Neural progenitor cell (in vitro differentiated cells): ENCODE measurements around the gene NOXRED1. TPM values are rescaled to one million over a fixed set of nuclear protein-coding genes. Genes with fewer than 3 reads are reported as not detected.

Experiments used
- DNase-seq: peaks from one replicate; pipeline ENCODE4 v3.0.0-alpha.2; 2016; ENCODE audit warnings: low spot score
- H2AFZ ChIP-seq: fragments of 200-600 bp; sonication (generic); replicated peaks from 2 replicates; pipeline ENCODE4 v1.6.1; 2016; ENCODE audit warnings: antibody characterized with exemption
- H3F3A ChIP-seq: fragments of 200-600 bp; sonication (generic); 2 replicates; pipeline ENCODE4 v1.6.1; 2016; ENCODE audit warnings: antibody characterized with exemption, low read depth
- H3K27ac ChIP-seq: fragments of 200-600 bp; sonication (generic); 2 replicates; pipeline ENCODE4 v1.5.1; 2016; ENCODE audit warnings: mild to moderate bottlenecking
- H3K27me3 ChIP-seq: fragments of 200-600 bp; sonication (generic); 2 replicates; pipeline ENCODE4 v1.6.1; 2016; ENCODE audit warnings: mild to moderate bottlenecking, moderate library complexity
- H3K36me3 ChIP-seq: fragments of 200-600 bp; sonication (generic); 2 replicates; pipeline ENCODE4 v1.5.1; 2016
- H3K4me1 ChIP-seq: fragments of 200-600 bp; sonication (generic); 2 replicates; pipeline ENCODE4 v1.6.1; 2016; ENCODE audit warnings: mixed run types
- H3K4me2 ChIP-seq: fragments of 200-600 bp; sonication (generic); 2 replicates; pipeline ENCODE4 v1.6.1; 2016
- H3K4me3 ChIP-seq: fragments of 200-600 bp; sonication (generic); 2 replicates; pipeline ENCODE4 v1.5.1; 2016
- H3K79me2 ChIP-seq: fragments of 200-600 bp; sonication (generic); 2 replicates; pipeline ENCODE4 v1.6.1; 2016; ENCODE audit warnings: low read depth
- H3K9ac ChIP-seq: fragments of 200-600 bp; sonication (generic); 2 replicates; pipeline ENCODE4 v1.6.1; 2016
- H3K9me3 ChIP-seq: fragments of 200-600 bp; sonication (generic); 2 replicates; pipeline ENCODE4 v1.5.1; 2016; ENCODE audit warnings: low read depth
- H4K20me1 ChIP-seq: fragments of 200-600 bp; sonication (generic); 2 replicates; pipeline ENCODE4 v1.6.1; 2016; ENCODE audit warnings: low read depth
- H3K27ac Mint-ChIP-seq: 3 replicates; pipeline ENCODE4 v1.8.0; 2021; ENCODE audit warnings: mixed read lengths
- H3K27me3 Mint-ChIP-seq: 2 replicates; pipeline ENCODE4 v1.8.0; 2022; ENCODE audit warnings: low read depth, mild to moderate bottlenecking, inconsistent platforms, moderate library complexity, mixed read lengths; ENCODE audit not compliant: insufficient read depth
- H3K36me3 Mint-ChIP-seq: 3 replicates; pipeline ENCODE4 v1.8.0; 2021; ENCODE audit warnings: mixed read lengths
- H3K4me1 Mint-ChIP-seq: 3 replicates; pipeline ENCODE4 v1.8.0; 2021; ENCODE audit warnings: mixed read lengths
- H3K4me3 Mint-ChIP-seq: 3 replicates; pipeline ENCODE4 v1.8.0; 2021; ENCODE audit warnings: mild to moderate bottlenecking, moderate library complexity, mixed read lengths
- H3K9me3 Mint-ChIP-seq: 3 replicates; pipeline ENCODE4 v1.8.0; 2020; ENCODE audit warnings: mixed read lengths
- CTCF ChIP-seq: fragments of 200-600 bp; sonication (generic); IDR thresholded peaks from 2 replicates; pipeline ENCODE4 v1.5.1; 2017; ENCODE audit warnings: antibody characterized with exemption, mild to moderate bottlenecking
- EZH2 ChIP-seq: fragments of 200-600 bp; sonication (generic); IDR thresholded peaks from 2 replicates; pipeline ENCODE4 v1.6.1; 2017; ENCODE audit warnings: antibody characterized with exemption, mild to moderate bottlenecking, moderate library complexity
- EZH2phosphoT487 ChIP-seq: fragments of 200-600 bp; sonication (generic); IDR thresholded peaks from 2 replicates; pipeline ENCODE4 v1.6.1; 2017; ENCODE audit warnings: antibody characterized with exemption
- total RNA-seq: library from RNA; depleted of rRNA; stranded (reverse); fragments of >200 nt; gene quantifications from 2 replicates; pipeline ENCODE4 v1.2.3, GENCODE V29; 2015; ENCODE audit warnings: low replicate concordance

The NOXRED1 gene
- total RNA-seq, 1 donor from 2014 or later = 0.07 TPM

GRCh38 chr14:77409131-77409533, 14.2 kb downstream of the NOXRED1 start:
- H3K4me3 Mint-ChIP-seq = no peak overlapping the region
- no peak overlapping the region for H3K4me2 ChIP-seq
- H3K9ac ChIP-seq = no peak overlapping the region
- no peak overlapping the region for H3K27ac ChIP-seq
- peaks cover 4% of the 10 kb centered on the region for H3K27me3 Mint-ChIP-seq
- no peaks in the 10 kb centered on the region for H3K9me3 ChIP-seq
- H2AFZ ChIP-seq = no peak overlapping the region
- DNase-seq = peak; percentile 17
- no peaks in the 10 kb centered on the region for H3K36me3 Mint-ChIP-seq
- H3K27me3 ChIP-seq = no peaks in the 10 kb centered on the region
- no peak for TF ChIP-seq EZH2phosphoT487
- no peak for TF ChIP-seq EZH2
- peak; percentile 45 for TF ChIP-seq CTCF
- no peaks in the 10 kb centered on the region for H3K4me1 Mint-ChIP-seq
- no peaks in the 10 kb centered on the region for H3F3A ChIP-seq
- no peak overlapping the region for H3K4me3 ChIP-seq
- no peaks in the 10 kb centered on the region for H3K79me2 ChIP-seq
- H3K4me1 ChIP-seq = no peaks in the 10 kb centered on the region
- no peak overlapping the region for H3K27ac Mint-ChIP-seq
- H4K20me1 ChIP-seq = no peaks in the 10 kb centered on the region
- no peaks in the 10 kb centered on the region for H3K36me3 ChIP-seq
- no peaks in the 10 kb centered on the region for H3K9me3 Mint-ChIP-seq

GRCh38 chr14:77407158-77407557, 16.2 kb downstream of the NOXRED1 start:
- TF ChIP-seq EZH2 (no peak), EZH2phosphoT487 (no peak), CTCF (no peak)
- no peaks in the 10 kb centered on the region for H3K36me3 Mint-ChIP-seq
- no peak overlapping the region for H3K27ac Mint-ChIP-seq
- DNase-seq = no peak
- no peak overlapping the region for H3K27ac ChIP-seq
- no peaks in the 10 kb centered on the region for H3K79me2 ChIP-seq
- H3K4me1 ChIP-seq = no peaks in the 10 kb centered on the region
- H3K4me2 ChIP-seq = no peak overlapping the region
- no peak overlapping the region for H3K4me3 Mint-ChIP-seq
- H3K9me3 ChIP-seq = no peaks in the 10 kb centered on the region
- no peaks in the 10 kb centered on the region for H3K27me3 ChIP-seq
- H3K9ac ChIP-seq = no peak overlapping the region
- no peaks in the 10 kb centered on the region for H4K20me1 ChIP-seq
- no peaks in the 10 kb centered on the region for H3K4me1 Mint-ChIP-seq
- H3K36me3 ChIP-seq = no peaks in the 10 kb centered on the region
- H3F3A ChIP-seq = no peaks in the 10 kb centered on the region
- no peak overlapping the region for H3K4me3 ChIP-seq
- peaks cover 4% of the 10 kb centered on the region for H3K27me3 Mint-ChIP-seq
- no peaks in the 10 kb centered on the region for H3K9me3 Mint-ChIP-seq
- no peak overlapping the region for H2AFZ ChIP-seq

GRCh38 chr14:77406718-77407117, 16.6 kb downstream of the NOXRED1 start:
- Mint-ChIP-seq H3K27ac (no peak overlapping the region), H3K9me3 (no peaks in the 10 kb centered on the region), H3K4me1 (no peaks in the 10 kb centered on the region), H3K27me3 (peaks cover 4% of the 10 kb centered on the region), H3K36me3 (no peaks in the 10 kb centered on the region), H3K4me3 (no peak overlapping the region)
- Histone ChIP-seq H2AFZ (no peak overlapping the region), H3K4me2 (no peak overlapping the region), H4K20me1 (no peaks in the 10 kb centered on the region), H3K27ac (no peak overlapping the region), H3F3A (no peaks in the 10 kb centered on the region), H3K27me3 (no peaks in the 10 kb centered on the region), H3K9ac (no peak overlapping the region), H3K9me3 (no peaks in the 10 kb centered on the region), H3K36me3 (no peaks in the 10 kb centered on the region), H3K4me3 (no peak overlapping the region), H3K79me2 (no peaks in the 10 kb centered on the region), H3K4me1 (no peaks in the 10 kb centered on the region)
- DNase-seq = no peak
- TF ChIP-seq EZH2phosphoT487 (no peak), CTCF (no peak), EZH2 (no peak)
